Measurements from ENCODE around the gene NR2C2. TPM values are rescaled to one million over a fixed set of nuclear protein-coding genes. Genes with fewer than 3 reads are reported as not detected.

The NR2C2 gene
- total RNA-seq, 1 donor from 2014 or later: 61.5 TPM

DNA sequence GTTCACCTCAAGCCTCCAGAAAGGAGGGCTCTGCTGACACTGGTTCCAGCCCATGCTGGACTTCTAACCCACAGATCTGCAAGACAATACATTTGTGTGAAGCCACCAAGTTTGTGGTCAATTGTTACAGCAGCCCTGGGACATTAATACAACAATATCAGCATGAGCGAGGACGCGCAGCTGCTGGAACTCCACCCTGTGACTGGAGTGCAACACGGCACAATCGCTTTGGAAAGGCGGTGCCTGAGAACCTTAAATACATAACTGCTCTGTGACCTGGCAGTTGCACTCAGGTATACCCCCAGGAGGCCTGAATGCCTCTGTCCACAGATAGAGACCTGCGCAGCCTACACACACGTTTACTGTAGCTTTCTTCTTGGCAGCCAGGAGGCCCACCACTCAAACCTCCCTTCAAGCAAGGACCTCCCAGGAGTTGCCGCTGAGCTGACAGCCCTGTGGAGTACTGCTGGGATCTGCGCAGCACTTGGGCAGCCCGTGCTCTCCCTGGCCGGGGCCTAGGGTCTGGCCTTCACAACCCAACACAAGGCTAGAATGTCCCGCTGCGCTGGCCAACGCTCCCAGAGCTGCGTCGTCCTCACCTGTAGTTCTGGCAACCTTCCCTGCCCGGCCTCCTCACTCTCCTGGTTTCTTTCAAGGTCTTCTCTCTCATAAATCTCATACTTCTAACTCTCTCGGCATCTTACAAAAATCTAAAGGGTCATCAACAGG lies 109.5 kb downstream of the NR2C2 start:
- intact Hi-C loops (cut with micrococcal nuclease): no loop called here

DNA sequence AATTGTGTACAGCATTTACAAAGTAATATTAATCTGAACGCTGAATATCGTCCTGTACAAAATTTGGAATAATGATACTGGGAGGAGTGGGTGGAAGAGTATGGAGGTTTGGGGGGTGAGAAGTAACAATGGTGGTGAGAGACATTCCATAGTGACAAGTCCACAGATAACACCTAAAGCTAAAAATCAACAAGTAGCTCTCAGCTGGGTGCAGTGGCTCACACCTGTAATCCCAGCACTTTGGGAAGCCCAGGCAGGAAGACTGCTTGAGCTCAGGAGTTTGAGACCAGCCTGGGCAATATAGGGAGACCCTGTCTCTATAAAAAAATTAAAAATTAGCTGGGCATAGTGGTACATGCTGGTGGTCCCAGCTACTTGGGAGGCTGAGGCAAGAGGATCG lies 112.6 kb downstream of the NR2C2 start:
- intact Hi-C loops (cut with micrococcal nuclease): loop anchor here (10.0 kb wide), 1 partner anchor 625 kb away; no protein-coding TSS in a partner anchor

DNA sequence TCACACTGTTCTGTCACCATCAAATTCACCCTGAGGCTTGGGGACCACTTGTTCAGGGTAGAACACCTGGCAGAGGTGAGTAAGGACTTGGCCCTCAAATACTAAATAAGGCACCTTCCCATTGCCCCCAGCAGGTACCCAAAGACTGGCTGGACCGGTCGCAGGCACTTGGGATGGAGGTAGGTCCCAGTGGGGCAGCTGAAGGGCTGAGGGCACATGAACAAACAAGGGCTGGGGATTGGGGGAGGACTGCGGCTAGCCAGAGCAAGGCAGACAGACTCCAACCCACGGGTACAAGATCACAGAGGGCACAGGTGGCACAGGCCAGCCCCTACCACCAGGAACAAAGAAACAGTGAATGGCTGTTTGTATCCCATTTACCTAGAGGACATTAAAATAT lies 115.9 kb downstream of the NR2C2 start:
- intact Hi-C loops (cut with micrococcal nuclease): loop anchor here (10.0 kb wide), 1 partner anchor 628 kb away; no protein-coding TSS in a partner anchor

DNA sequence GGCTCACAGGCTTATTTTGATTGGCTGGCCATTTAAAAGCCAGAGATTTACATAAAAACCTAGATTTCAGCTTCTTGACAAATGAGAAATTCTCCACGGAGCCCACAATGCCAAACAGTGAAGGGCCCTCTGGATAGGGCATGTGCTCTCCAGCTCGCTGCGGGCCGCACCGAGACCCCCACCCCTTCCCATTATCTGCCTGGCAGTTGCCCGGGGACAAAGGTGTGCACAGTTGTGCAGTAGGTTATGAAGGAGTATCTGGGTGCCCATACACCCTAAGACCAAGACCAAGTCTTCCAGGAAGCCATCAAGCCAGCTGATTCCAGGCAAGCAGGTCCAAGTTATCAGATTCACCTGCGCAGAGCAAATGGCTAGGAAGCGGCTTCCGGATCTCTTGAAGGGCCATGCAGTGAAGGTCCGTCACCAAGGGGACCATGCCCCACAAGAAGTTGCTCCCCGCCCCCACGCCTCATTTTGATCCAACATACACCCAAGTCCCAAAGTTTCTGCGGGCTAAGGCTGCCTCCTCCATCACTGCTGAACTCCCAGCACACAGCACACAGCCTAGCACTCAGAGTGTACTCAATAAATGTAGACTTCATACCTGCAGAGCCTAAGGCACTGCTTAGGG lies 116.4 kb downstream of the NR2C2 start:
- intact Hi-C loops (cut with micrococcal nuclease): loop anchor here (10.0 kb wide), 1 partner anchor 629 kb away; no protein-coding TSS in a partner anchor

DNA sequence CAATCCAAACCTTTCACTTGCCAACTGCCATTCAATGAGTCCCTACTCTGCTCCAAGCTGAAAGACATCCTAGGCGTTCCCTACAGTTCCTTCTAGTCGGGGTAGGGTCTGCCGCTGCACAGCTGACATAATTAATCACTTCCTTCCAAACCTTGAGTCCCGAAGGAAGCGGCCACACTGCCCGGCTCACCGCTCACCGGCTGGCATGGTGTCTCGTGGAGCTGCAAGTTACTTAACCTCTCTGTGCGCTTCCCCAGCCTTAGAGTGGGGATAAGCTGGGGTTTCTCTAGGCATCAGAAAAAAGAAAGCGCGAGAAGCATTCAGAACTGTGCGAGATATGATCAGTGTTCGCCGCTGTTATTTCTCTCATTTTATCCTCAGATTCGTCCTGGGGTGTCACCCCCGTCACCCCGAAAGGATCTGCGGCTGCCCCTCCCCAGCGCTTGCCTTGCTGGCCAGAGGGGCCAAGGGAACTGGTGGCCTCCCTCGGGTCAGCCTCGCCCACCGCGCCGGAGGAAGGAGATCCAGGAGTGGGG lies 117.0 kb downstream of the NR2C2 start:
- intact Hi-C loops (cut with micrococcal nuclease): loop anchor here (10.0 kb wide), 1 partner anchor 630 kb away; no protein-coding TSS in a partner anchor

DNA sequence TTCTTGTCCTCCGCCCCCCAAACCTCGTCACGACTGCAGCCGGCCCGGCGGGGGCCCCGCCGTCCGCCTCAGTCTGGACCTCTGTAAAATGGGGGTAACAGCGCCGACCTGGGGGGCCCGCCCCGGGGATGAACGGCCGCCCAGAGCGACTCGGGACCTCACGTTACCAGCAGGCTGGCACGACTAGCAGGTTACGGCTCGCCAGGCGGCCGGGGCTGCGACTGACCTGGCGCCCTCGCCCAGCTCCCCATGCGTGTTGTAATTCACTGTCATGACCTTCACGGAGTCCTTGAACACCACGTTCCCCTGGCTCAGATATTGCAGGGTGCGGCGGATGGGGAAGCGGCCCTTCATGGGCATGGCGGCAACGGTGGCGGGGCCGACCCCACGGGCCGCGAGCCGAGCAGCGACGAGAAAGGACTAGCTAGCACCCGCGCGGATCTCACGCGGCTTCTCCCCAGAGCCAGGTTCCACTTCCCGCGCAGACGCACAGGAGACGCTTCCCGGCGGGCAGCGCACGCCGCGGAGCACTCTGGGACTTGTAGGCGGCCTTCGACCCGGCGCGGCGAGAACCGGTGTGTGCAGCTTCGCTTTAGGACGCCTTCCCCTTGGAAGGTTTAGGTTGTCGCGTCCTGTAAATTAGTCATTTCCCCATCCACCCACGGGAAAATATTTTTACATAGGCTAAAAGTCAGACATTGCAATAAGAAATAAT lies 117.6 kb downstream of the NR2C2 start, which contains the start of gene MRPS25:
Gene MRPS25, minus strand, starts transcription at position 481 of the 715 bp plus-strand sequence. Its CDS starts 121 bp downstream, at position 360.
- intact Hi-C loops (cut with micrococcal nuclease): loop anchor here (1.0 to 10.0 kb wide), 11 partner anchors 10 to 941 kb away; partner anchors contain the start of genes BTD, CAPN7, CCDC174 and CHCHD4

DNA sequence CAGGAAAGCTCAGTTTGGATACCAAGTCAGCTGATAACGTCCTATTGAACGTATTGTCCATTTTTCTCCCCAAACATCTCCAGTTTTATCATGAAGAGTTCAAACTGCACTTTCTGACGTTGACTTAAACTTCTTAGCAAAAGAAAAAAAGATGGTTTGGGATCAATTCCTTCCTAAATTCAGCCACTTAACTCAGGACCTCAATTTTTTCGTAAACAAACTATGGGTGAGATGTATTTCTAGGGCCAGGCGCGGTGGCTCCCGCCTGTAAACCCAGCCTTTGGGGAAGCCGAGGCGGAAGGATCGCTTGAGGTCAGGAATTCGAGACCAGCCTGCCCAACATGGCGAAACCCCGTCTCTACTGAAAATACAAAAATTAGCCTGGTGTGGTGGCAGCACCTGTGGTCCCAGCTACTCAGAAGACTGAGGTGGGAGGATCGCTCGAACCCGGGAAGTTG lies 118.2 kb downstream of the NR2C2 start:
- intact Hi-C loops (cut with micrococcal nuclease): loop anchor here (1.0 to 10.0 kb wide), 11 partner anchors 10 to 941 kb away; partner anchors contain the start of genes BTD, CAPN7, CCDC174 and CHCHD4

DNA sequence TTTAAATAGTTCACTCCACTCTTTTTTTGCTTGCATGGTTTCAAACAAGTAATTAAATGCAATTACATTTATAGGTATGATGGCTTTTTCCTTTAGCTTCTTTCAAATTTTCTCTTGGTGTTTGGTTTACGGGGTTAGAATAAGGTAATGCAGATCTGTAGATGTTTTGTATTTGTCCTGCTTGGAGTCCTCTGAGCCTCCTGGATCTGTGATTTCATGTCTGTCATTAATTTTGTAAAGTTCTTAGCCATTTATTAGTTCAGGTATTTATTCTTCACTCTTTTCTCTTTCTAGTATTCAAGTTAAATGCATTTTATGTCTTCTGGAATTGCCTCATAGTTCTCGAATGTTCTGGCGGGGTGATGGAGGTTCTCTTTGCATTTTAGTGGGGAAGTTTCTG lies 119.1 kb downstream of the NR2C2 start:
- intact Hi-C loops (cut with micrococcal nuclease): loop anchor here (10.0 kb wide), 1 partner anchor 632 kb away; no protein-coding TSS in a partner anchor

DNA sequence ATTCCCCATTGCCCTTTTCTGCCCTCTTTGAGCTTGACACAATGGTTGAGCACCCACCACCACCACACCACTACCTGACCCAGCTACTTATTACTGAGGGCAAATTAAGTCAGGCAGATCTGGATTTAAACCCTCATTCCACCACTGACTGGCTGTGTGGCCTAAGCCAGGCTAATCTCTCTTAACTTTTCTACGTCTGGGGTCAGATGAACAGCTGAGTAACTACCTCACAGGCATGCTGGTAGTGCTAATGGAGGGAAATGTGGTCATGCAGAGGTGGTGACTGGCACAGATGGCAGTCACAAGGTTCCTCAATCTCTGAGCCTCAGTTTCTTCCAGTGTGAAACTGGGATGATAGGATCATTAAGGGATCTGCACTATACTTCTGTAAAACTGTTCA lies 122.1 kb downstream of the NR2C2 start:
- intact Hi-C loops (cut with micrococcal nuclease): loop anchor here (10.0 kb wide), 1 partner anchor 635 kb away; no protein-coding TSS in a partner anchor

DNA sequence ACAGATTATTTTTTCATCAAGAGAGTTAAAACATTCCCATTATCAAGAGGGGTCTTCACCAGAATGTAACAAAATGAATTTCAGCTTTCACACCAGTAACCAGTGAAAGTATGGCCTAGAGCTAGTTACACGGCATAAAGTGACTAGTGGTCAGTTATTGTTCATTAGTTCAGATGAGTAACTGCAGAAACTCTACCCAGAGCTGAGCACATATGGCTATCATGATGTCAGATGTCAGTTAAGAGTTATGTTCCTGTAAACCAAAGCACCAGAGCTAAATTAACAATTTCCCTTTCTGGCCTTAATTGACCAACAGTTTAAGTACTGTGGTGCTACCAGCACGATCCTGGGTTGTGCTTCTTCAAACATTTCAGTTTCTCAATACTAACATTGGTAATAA lies 124.3 kb downstream of the NR2C2 start:
- intact Hi-C loops (cut with micrococcal nuclease): no loop called here

DNA sequence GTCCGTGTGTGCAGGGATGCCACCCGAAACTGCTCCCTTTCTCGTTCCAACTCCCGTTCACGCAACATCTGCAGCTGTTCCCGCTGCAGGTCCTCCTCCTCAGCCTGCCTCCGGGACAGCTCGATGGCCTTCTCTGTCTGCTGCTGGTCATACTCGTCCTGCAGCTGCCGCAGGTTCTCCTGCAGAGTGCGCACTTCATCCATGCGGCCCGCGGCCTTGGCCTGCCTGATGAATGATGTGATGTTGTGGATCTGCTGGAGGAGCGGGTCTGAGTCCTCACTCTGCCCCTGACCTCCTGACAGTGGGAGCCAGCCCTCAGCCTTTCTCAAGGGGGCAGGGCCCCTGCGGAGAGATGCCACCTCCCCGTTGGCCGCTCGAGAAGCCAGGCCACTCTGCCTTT lies 127.1 kb downstream of the NR2C2 start:
- intact Hi-C loops (cut with micrococcal nuclease): no loop called here

DNA sequence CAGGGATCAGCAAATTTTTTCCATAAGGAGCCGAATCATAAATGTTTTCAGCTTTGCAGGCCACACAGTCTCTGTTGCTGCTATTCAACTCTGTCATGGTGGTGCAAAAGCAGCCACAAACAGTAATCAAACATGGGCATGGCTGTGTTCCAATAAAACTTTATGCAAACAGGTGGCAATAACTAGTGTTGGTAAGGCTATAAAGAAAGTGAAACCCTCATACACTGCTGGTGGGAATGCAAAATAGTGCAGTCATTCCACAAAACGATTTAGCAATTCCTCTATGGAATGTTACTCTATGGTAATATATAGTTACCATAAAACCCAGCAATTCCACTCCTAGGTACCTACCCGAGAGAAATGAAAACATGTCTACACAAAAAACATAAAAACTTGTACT lies 131.7 kb downstream of the NR2C2 start:
- intact Hi-C loops (cut with micrococcal nuclease): no loop called here

DNA sequence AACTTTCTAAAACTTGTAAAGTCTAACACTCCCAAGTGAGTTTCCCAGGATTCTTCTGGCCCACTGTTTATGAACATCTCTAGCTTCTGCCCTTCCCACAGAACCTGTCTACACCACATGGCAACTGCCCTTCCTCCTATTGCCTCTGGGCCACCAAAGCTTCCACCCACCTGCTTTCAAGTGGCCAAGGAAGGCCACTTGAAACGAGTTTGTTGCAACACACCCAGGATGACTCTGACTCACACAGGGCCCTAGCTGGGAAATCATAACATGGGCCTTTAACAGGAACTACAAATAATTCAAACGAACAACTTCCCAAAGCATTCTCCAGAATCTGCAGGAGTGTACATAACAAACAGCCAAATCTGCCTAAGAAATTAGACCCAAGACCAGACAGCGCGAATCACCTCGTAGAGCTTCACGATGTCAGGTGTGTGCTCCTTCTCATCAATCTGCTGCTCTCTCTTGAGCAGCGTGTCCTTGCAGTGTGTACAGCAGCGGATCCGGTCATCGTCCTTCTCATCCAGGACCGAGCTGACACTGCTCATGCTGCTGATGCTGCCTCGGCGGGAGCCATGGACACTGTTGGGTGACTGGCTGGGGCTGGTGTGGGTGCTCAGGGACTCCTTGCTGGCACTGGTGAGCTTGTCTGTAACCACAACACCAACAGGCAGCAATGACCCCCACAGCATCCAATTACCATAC lies 134.7 kb downstream of the NR2C2 start:
- intact Hi-C loops (cut with micrococcal nuclease): no loop called here

DNA sequence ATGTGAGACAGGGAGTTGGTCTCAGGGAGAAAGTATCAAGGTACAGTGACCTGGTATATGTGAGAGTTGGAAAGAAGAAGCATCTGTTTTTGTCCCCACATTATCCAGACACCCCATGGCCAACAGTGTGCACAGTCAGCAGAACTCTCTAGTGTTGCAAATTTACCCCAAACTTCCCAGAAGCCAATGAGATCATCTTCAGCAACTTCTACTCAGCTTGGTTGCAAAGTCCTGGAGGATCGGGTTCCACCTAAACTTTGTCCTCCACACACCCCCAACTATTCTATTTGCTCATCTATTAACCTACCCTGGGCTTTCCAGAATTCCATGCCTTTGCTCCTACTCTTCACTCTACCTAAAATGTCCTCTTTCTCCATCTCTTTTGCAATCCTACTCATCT lies 135.9 kb downstream of the NR2C2 start:
- intact Hi-C loops (cut with micrococcal nuclease): no loop called here

DNA sequence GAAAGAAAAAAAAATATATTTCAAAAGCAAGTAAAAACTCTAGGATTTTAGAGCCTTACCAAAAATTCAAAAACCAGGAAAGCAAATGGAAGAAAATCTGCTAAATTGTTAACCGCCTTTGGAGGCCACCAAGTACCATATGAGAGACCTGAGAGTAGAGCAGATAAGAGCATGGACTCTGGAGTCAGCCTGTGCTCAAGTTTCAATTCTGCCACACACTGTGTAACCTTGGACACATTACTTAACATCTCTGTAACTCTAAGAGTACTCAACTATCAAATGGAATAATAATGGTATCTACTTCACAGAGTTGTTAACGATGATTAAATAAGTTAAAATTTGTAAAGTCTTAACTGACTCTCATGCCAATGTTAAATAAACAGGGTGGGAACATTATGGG lies 138.9 kb downstream of the NR2C2 start:
- intact Hi-C loops (cut with micrococcal nuclease): no loop called here

DNA sequence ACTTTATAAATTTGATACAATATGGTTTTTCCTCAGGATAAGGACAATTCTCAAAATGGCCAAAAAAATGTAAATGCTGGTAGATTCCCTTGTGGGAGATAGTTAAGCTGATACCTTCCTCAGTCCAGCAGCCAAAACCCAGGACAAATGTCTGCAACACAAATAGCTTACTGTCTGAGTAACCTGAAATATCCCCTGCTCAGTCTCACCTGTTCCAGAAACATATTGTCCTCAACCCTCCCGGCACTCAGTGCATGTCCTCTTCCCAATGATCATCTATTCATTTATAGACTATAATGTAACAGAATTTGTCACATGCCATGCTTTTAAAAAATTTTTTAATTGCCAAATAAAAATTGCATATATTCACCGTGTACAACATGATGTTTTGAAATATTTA lies 139.3 kb downstream of the NR2C2 start:
- intact Hi-C loops (cut with micrococcal nuclease): no loop called here

DNA sequence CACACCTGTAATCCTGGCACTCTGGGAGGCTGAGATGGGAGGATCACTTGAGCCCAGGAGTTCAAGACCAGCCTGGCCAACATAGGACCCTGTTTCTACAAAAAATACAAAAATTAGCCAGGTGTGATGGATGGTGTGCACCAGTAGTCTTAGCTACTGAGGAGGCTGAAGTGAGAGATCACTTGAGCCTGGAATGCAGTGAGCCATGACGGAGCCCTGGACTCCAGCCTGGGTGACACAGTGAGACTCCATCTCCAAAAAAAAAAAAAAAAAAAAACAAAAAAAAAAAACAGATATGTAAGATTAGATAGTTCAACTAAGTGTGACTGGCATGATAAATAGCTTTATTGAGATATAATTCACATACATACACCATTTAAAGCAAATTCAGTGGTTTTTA lies 141.8 kb downstream of the NR2C2 start:
- intact Hi-C loops (cut with micrococcal nuclease): no loop called here

DNA sequence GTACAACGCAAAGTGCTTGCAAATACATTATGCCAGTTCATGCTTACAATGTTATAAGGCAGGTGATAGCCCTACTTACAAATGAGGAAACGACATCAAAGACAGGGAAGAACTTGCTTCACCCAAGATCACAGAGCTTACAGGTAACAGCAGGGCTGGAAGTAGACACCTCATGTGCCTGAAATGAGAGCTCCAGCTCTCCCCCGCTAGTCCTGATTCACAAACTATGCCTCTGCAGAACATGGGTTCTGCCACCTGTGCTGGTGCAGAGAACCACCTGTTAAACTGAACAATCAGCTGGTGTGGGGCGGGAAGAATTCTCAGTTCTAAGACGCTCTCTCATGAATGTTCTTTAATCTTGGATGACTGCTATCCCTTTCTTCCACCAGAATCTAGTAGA lies 144.2 kb downstream of the NR2C2 start:
- intact Hi-C loops (cut with micrococcal nuclease): no loop called here

DNA sequence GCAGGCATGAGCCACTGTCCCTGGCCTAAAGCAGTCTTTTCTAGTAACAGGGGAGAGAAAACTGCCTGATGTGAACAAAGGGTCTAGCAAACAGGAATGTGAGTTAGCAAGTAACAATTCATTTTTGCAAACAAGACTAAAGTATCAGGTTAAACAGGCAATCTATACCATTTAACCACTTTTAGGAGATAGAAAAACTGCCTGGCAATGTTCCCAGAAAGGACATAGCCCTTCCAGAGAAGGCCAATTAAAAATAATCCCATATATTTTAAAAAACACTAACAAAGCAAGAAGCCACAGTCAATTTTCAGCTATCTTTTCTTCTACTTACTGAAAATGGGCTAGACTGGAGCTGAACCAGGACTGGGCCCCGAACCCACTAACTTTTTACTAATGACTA lies 145.3 kb downstream of the NR2C2 start:
- intact Hi-C loops (cut with micrococcal nuclease): no loop called here

DNA sequence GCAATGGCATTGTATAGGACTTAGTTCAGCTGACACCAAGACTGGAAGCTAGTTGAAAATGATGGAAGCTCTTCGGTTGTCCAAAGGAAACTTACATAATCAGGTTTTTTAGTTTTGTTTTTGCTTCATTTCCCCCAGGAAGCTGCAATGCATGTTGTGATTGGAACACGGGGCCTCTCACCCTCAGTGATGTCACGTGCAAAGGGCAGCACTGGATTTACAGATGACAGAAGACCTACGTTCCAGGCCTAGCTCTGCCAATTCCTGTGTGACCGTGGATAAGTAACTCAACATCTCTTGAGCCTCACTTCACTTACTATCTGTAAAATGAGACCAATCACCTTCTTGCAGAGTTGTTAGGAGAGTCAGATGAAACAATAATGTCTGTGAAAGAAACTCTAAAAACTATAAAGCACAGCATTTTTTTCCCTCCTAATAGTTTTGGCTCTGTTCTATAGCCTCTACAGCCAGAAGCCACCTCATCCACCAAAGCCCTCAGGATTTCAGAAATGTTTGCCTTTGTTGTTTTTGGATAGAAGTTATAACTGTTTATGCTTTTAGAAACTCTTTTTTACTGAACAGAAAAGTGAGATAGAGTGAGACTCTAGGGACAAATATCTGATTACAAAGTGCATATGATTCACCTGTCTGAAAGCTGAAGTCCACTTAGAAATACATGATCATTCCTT lies 146.9 kb downstream of the NR2C2 start:
- intact Hi-C loops (cut with micrococcal nuclease): no loop called here
